DOHH2 (cell line): ENCODE measurements around the gene SELL.
"Not testable (repeated sequence)": the region's sequence is repeated elsewhere in the genome, so short reads cannot be mapped to it uniquely, and the experiment has no call there.

Experiments used
- CTCF ChIP-seq: fragments of 200-600 bp; sonication (generic); IDR thresholded peaks from one replicate; pipeline ENCODE4 v1.5.1; 2014; ENCODE audit warnings: antibody characterized with exemption, mild to moderate bottlenecking, low read depth, low read length; ENCODE audit not compliant: poor library complexity, severe bottlenecking
- EZH2phosphoT487 ChIP-seq: fragments of 200-600 bp; sonication (generic); IDR thresholded peaks from 2 replicates; pipeline ENCODE4 v1.6.1; 2017; ENCODE audit warnings: borderline replicate concordance, mild to moderate bottlenecking, antibody characterized with exemption, low read length, moderate library complexity, mixed read lengths

- not testable (repeated sequence) for TF ChIP-seq CTCF, EZH2phosphoT487
Observed at GRCh38 chr1:169715100-169715499, 3.7 kb upstream of the SELL start.
